Testis (tissue), 2 donors: ENCODE measurements around the gene CAMTA1.

Experiments
- CTCF ChIP-seq, 3 experiments: fragments of 450-650 bp in 2 of 3; fragments of 200-600 bp in 1 of 3; sonication (generic) in 1 of 3; IDR thresholded peaks; one replicate each; pipeline ENCODE4 v1.5.1; 2016 to 2019; ENCODE audit warnings: antibody characterized with exemption in 3 of 3, mild to moderate bottlenecking in 2 of 3, moderate library complexity in 1 of 3
- POLR2A ChIP-seq: fragments of 450-650 bp; IDR thresholded peaks from one replicate; pipeline ENCODE4 v1.6.1; 2017; ENCODE audit warnings: antibody characterized with exemption, mild to moderate bottlenecking, moderate library complexity

GRCh38 chr1:7520496-7520895 is 735.2 kb downstream of the CAMTA1 start:
- TF ChIP-seq CTCF (IDR thresholded peaks at IDR 0.05) (no peak), POLR2A (no peak)
